ENCODE measurements around the gene TTC3.
A peak's percentile ranks its signal among the peaks of the same experiment; 100 is the strongest.

Gene TTC3

GRCh38 chr21:37164742-37165141 lies 91.7 kb downstream of the TTC3 start:
- Mint-ChIP-seq H3K9me3 (no peaks in the 10 kb centered on the region), H3K36me3 (peaks cover 18% of the 10 kb centered on the region), H3K4me3 (no peak overlapping the region), H3K27ac (peak overlapping the region; percentile 24), H3K27me3 (no peaks in the 10 kb centered on the region), H3K4me1 (no peaks in the 10 kb centered on the region)
- DNase-seq (ENCODE audit: low spot score in 2 of 2), result no peak
- no peak for ATAC-seq (ENCODE audit: low read depth)

DNA sequence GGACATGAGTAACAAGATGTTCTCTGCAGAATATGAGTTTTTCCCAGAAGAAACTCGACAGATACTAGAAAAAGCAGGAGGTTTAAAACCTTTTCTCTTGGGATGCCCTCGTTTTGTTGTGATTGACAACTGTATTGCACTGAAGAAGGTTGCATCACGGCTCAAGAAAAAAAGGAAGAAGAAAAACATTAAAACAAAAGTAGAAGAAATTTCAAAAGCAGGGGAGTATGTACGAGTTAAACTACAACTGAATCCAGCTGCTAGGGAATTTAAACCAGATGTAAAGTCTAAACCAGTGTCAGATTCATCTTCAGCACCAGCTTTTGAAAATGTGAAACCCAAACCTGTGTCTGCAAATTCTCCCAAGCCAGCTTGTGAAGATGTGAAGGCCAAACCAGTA lies 92.5 kb downstream of the TTC3 start:
- H3K36me3 Mint-ChIP-seq, result peaks cover 20% of the 10 kb centered on the region
- ATAC-seq (ENCODE audit: low read depth), result no peak
- no peaks in the 10 kb centered on the region for H3K9me3 Mint-ChIP-seq
- DNase-seq (ENCODE audit: low spot score in 2 of 2), result no peak
- no peak overlapping the region for H3K4me3 Mint-ChIP-seq
- no peaks in the 10 kb centered on the region for H3K27me3 Mint-ChIP-seq
- H3K4me1 Mint-ChIP-seq, result no peaks in the 10 kb centered on the region
- H3K27ac Mint-ChIP-seq, result no peak overlapping the region

- no peaks in the 10 kb centered on the region for H3K9me3 Mint-ChIP-seq
- no peak overlapping the region for H3K27ac Mint-ChIP-seq
- DNase-seq (ENCODE audit: low spot score in 2 of 2), result no peak
- H3K4me3 Mint-ChIP-seq, result no peak overlapping the region
- no peak for ATAC-seq (ENCODE audit: low read depth)
- H3K4me1 Mint-ChIP-seq, result no peaks in the 10 kb centered on the region
- peaks cover 16% of the 10 kb centered on the region for H3K36me3 Mint-ChIP-seq
- H3K27me3 Mint-ChIP-seq, result no peaks in the 10 kb centered on the region
These were observed 93.7 kb downstream of the TTC3 start for GRCh38 chr21:37166733-37167132.

DNA sequence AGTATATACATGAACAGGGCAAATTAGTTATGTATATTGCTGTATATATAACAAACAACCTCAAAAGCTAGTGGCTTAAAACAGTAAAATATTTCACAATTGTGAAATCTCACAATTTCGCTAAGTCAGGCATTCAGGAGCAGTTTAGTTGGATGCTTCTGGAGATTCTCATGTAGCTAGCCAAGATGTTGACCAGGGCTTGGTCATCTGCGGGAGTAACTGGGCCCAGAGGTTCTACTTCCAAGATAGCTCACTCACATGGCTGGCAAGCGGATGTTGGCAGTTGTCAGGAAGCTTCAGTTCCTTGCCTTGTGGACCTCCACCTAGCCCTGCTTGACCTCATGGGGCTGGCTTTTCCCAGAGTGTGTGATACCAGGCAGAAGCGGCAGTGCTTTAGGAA lies 95.6 kb downstream of the TTC3 start:
- Mint-ChIP-seq H3K4me3 (no peak overlapping the region), H3K9me3 (no peaks in the 10 kb centered on the region), H3K36me3 (peaks cover 24% of the 10 kb centered on the region)

DNA sequence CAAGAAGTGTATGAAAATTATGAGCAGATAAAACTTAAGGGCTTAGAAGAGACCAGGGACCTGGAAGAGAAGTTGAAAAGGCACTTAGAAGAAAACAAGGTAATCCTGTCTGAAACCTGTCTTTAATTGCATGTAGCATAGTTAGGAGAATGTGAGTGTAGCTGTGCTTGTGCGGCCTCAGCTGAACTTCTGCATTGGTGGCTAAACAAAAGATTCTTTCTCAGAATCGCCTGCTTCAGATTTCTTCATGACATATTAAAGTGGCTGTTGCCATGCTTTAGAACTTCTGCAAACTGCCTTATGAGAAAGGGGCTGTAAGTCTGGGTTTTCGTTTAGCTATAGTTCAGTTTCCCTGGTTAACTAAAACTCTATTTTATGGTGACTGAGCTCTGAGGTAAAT lies 99.6 kb downstream of the TTC3 start:
- Mint-ChIP-seq H3K36me3 (peaks cover 28% of the 10 kb centered on the region), H3K27me3 (no peaks in the 10 kb centered on the region), H3K4me1 (no peaks in the 10 kb centered on the region), H3K27ac (no peak overlapping the region), H3K9me3 (no peaks in the 10 kb centered on the region), H3K4me3 (no peak overlapping the region)
- no peak for ATAC-seq (ENCODE audit: low read depth)
- no peak for DNase-seq (ENCODE audit: low spot score in 2 of 2)

More for the DNA sequence above, 95.6 kb downstream of the TTC3 start:
- Mint-ChIP-seq H3K27ac (no peak overlapping the region), H3K4me1 (no peaks in the 10 kb centered on the region), H3K27me3 (no peaks in the 10 kb centered on the region)
- ATAC-seq (ENCODE audit: low read depth) (no peak), DNase-seq (ENCODE audit: low spot score in 2 of 2) (no peak)

- Mint-ChIP-seq H3K27me3 (no peaks in the 10 kb centered on the region), H3K4me3 (no peak overlapping the region), H3K36me3 (peaks cover 44% of the 10 kb centered on the region), H3K9me3 (peaks cover 5% of the 10 kb centered on the region), H3K27ac (no peak overlapping the region), H3K4me1 (no peaks in the 10 kb centered on the region)
- DNase-seq (ENCODE audit: low spot score in 2 of 2) (no peak), ATAC-seq (ENCODE audit: low read depth) (no peak)
These were observed 103.7 kb downstream of the TTC3 start for GRCh38 chr21:37176716-37177115.

DNA sequence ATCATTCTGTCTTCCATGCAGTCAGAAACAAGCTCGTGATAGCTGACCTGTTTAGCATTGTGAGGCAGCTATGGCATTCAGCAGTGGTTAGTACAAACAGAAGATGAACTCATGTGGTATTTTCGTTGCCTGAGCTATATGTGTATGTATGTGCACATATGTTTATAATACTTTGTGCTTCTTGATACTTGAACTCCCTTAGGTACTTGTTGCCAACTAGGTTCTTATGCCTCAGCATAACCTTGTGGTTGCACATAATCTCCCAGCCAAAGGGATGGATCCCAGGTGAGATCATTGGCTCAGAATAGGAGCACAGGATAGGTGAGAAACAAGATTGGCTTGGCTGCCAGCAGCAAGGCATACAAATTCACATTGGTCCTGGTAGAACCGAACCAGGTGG lies 108.0 kb downstream of the TTC3 start:
- peaks cover 2% of the 10 kb centered on the region for H3K4me1 Mint-ChIP-seq
- H3K9me3 Mint-ChIP-seq, result peaks cover 5% of the 10 kb centered on the region
- ATAC-seq (ENCODE audit: low read depth), result no peak
- no peak for DNase-seq (ENCODE audit: low spot score in 2 of 2)
- no peaks in the 10 kb centered on the region for H3K27me3 Mint-ChIP-seq
- H3K27ac Mint-ChIP-seq, result no peak overlapping the region
- peaks cover 37% of the 10 kb centered on the region for H3K36me3 Mint-ChIP-seq
- H3K4me3 Mint-ChIP-seq, result no peak overlapping the region

DNA sequence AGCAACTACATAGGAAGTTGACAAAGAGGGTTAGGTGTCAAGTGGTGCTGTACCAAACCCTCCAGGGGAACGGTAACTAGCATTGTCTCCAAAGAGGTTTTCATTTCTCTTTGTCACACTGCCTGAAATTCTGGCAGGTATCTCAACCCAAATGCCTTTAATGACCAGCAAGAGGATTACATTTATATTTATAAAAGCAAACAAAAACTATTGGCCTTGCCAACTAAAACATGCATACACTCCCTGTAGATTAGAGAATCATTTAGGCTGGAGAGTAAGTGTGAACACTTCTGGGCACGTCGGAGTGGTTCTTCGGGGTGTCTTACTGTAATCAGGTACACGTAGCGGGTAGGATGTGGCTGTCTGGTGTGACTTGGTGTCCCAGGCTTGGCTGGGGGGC lies 109.2 kb downstream of the TTC3 start:
- ATAC-seq (ENCODE audit: low read depth), result no peak
- no peak overlapping the region for H3K27ac Mint-ChIP-seq

DNA sequence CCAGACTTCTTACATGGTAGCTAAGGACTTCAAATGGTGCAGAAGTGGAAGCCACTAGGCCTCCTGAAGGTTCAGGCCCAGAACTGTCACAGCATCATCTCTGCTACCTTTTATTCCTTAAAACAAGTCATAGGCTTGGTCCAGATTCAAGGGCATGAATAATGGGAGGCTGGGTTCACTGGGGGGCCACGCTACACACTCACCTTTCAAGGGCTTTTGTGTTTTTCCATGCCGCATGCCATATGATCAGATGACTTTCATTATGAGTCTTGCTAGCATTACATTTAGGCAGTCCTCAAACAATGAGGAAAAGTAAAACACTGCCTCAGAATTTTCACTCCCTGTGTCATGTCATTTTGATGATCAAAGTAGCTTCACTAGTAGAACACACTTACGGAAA lies 110.7 kb downstream of the TTC3 start:
- H3K27ac Mint-ChIP-seq, result peak overlapping the region; percentile 35
- H3K27me3 Mint-ChIP-seq, result no peaks in the 10 kb centered on the region

More for the DNA sequence above, 109.2 kb downstream of the TTC3 start:
- DNase-seq (ENCODE audit: low spot score in 2 of 2), result no peak
- H3K27me3 Mint-ChIP-seq, result no peaks in the 10 kb centered on the region
- no peak overlapping the region for H3K4me3 Mint-ChIP-seq
- peaks cover 37% of the 10 kb centered on the region for H3K36me3 Mint-ChIP-seq
- peaks cover 2% of the 10 kb centered on the region for H3K4me1 Mint-ChIP-seq
- H3K9me3 Mint-ChIP-seq, result peaks cover 5% of the 10 kb centered on the region

DNA sequence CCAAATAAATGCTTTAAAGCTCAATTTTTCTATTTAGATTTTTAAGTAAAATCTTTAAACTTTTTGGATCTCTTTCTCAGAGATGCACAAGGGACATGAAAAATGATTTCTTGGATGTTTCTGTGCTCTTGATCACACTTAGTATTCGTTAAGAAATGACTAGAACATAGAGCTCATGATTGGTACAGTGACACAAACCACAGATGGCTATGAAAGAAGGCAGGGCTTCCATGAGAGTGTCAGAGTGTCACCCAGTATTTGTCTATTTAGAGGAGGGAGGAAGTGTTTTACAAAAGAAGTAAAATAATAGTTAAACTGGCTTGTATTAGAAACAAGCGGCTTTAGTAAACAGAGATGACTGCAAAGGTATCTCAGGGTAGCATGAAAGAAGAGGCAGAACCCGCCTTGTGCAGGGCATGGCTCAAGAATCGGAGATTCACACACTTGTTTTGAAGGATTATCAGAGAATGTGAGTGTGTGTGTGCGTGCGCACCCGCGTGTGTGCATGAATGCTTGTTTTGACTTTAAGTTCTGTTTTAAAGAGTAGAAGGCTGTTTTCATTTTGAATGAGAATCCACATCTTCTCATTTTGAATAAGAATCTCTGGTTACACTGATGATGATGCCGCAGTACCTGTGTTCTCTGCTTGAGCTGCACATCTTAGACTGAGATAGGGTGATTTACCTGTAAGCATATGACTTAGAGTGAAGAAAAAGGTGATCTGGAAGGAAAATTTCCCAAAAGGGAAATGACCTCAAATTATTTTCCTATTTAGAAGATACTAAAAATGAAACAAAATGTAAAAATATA lies 111.9 kb downstream of the TTC3 start:
- peaks cover 2% of the 10 kb centered on the region for H3K4me1 Mint-ChIP-seq
- H3K36me3 Mint-ChIP-seq, result peaks cover 24% of the 10 kb centered on the region
- ATAC-seq (ENCODE audit: low read depth), result no peak
- no peak for DNase-seq (ENCODE audit: low spot score in 2 of 2)
- H3K9me3 Mint-ChIP-seq, result peaks cover 2% of the 10 kb centered on the region
- peak overlapping the region; percentile 33 for H3K27ac Mint-ChIP-seq
- H3K27me3 Mint-ChIP-seq, result no peaks in the 10 kb centered on the region
- H3K4me3 Mint-ChIP-seq, result no peak overlapping the region

More for the DNA sequence above, 110.7 kb downstream of the TTC3 start:
- no peak for ATAC-seq (ENCODE audit: low read depth)
- Mint-ChIP-seq H3K4me3 (no peak overlapping the region), H3K36me3 (peaks cover 29% of the 10 kb centered on the region), H3K9me3 (peaks cover 5% of the 10 kb centered on the region), H3K4me1 (peaks cover 2% of the 10 kb centered on the region)
- no peak for DNase-seq (ENCODE audit: low spot score in 2 of 2)

DNA sequence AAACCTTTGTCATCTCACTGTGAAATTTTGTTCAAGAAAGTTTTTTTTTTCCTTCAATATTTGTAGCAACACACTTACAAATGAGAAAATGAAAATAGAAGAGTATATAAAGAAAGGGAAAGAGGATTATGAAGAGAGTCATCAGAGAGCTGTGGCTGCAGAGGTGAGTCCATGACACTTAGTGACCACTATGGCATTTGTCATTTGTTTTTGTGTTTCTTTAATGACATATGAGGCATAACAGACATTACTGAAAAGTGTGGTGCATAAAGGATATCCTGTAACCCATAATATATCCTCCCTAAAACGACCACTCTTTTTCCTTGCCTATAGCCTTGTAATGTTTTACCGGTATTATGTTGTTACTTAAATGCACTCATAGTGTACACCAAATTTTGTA lies 113.9 kb downstream of the TTC3 start:
- no peaks in the 10 kb centered on the region for H3K27me3 Mint-ChIP-seq
- no peaks in the 10 kb centered on the region for H3K9me3 Mint-ChIP-seq
- no peak for ATAC-seq (ENCODE audit: low read depth)
- H3K36me3 Mint-ChIP-seq, result peaks cover 21% of the 10 kb centered on the region
- no peak overlapping the region for H3K27ac Mint-ChIP-seq
- no peak overlapping the region for H3K4me3 Mint-ChIP-seq
- DNase-seq (ENCODE audit: low spot score in 2 of 2), result no peak
- H3K4me1 Mint-ChIP-seq, result peaks cover 2% of the 10 kb centered on the region

GRCh38 chr21:37188825-37189224 lies 115.8 kb downstream of the TTC3 start:
- ATAC-seq (ENCODE audit: low read depth) (no peak), DNase-seq (ENCODE audit: low spot score in 2 of 2) (no peak)
- no peaks in the 10 kb centered on the region for H3K9me3 Mint-ChIP-seq
- H3K36me3 Mint-ChIP-seq, result peaks cover 30% of the 10 kb centered on the region
- peaks cover 2% of the 10 kb centered on the region for H3K4me1 Mint-ChIP-seq
- no peak overlapping the region for H3K27ac Mint-ChIP-seq
- no peaks in the 10 kb centered on the region for H3K27me3 Mint-ChIP-seq
- no peak overlapping the region for H3K4me3 Mint-ChIP-seq

- H3K27ac Mint-ChIP-seq, result no peak overlapping the region
- no peaks in the 10 kb centered on the region for H3K4me1 Mint-ChIP-seq
These were observed 119.0 kb downstream of the TTC3 start for GRCh38 chr21:37192019-37192418.

GRCh38 chr21:37193006-37193405 lies 120.0 kb downstream of the TTC3 start:
- no peak overlapping the region for H3K27ac Mint-ChIP-seq
- H3K27me3 Mint-ChIP-seq, result no peaks in the 10 kb centered on the region
- ATAC-seq (ENCODE audit: low read depth) (no peak), DNase-seq (ENCODE audit: low spot score in 2 of 2) (no peak)
- H3K9me3 Mint-ChIP-seq, result no peaks in the 10 kb centered on the region
- H3K4me3 Mint-ChIP-seq, result no peak overlapping the region
- H3K36me3 Mint-ChIP-seq, result peaks cover 38% of the 10 kb centered on the region
- H3K4me1 Mint-ChIP-seq, result no peaks in the 10 kb centered on the region

More at GRCh38 chr21:37192019-37192418, 119.0 kb downstream of the TTC3 start:
- Mint-ChIP-seq H3K4me3 (no peak overlapping the region), H3K27me3 (no peaks in the 10 kb centered on the region), H3K36me3 (peaks cover 36% of the 10 kb centered on the region), H3K9me3 (no peaks in the 10 kb centered on the region)
- ATAC-seq (ENCODE audit: low read depth) (no peak), DNase-seq (ENCODE audit: low spot score in 2 of 2) (no peak)

GRCh38 chr21:37193676-37194075 lies 120.6 kb downstream of the TTC3 start:
- DNase-seq (ENCODE audit: low spot score in 2 of 2) (no peak), ATAC-seq (ENCODE audit: low read depth) (no peak)
- Mint-ChIP-seq H3K9me3 (no peaks in the 10 kb centered on the region), H3K4me3 (no peak overlapping the region), H3K27ac (no peak overlapping the region), H3K4me1 (no peaks in the 10 kb centered on the region), H3K27me3 (no peaks in the 10 kb centered on the region), H3K36me3 (peaks cover 38% of the 10 kb centered on the region)
